GM12878 (cell line): ENCODE data around the gene CFAP410. TPM values are rescaled to one million over a fixed set of nuclear protein-coding genes. Genes with fewer than 3 reads are reported as not detected.

Experiments
- ATAC-seq: fragments of 200-7000 bp; cut with Tn5 transposase; 3 replicates; pipeline ENCODE4 v1.9.1; 2020; ENCODE audit warnings: mild to moderate bottlenecking, moderate library complexity
- BruUV-seq: library from RNA; stranded (reverse); fragments of 400-500 nt; replicated peaks from 2 replicates; lab custom pipeline; 2021; lab: Mats Ljungman, UMichigan
- CTCF ChIA-PET: fragments of 300-600 bp; sonication (Branson Sonifier 250); formaldehyde crosslinking; extraction: SDS; loops from one replicate; lab custom pipeline; 2021; ENCODE audit warnings: inconsistent platforms; lab: Yijun Ruan, JAX
- POLR2A ChIA-PET: fragments of 350-600 bp; formaldehyde crosslinking; extraction: SDS; loops from one replicate; lab custom pipeline; 2021; ENCODE audit warnings: inconsistent platforms; lab: Charles Lee
- RAD21 ChIA-PET: fragments of 300-600 bp; sonication (Branson Sonifier 250); formaldehyde crosslinking; loops from one replicate; lab custom pipeline; 2023; ENCODE audit warnings: antibody characterized with exemption; ENCODE audit not compliant: unreplicated experiment; lab: Charles Lee
- SMC1A ChIA-PET: fragments of 300-600 bp; sonication (Branson Sonifier 250); formaldehyde crosslinking; loops from one replicate; lab custom pipeline; 2023; ENCODE audit not compliant: unreplicated experiment, uncharacterized antibody; lab: Charles Lee
- DNase-seq: peaks from one replicate; pipeline ENCODE4 v3.0.0-alpha.2; 2011; ENCODE audit warnings: low read depth, low spot score
- FAIRE-seq: peaks from 3 replicates; lab custom pipeline; 2011; peaks lifted over from hg19 to GRCh38; lab: Jason Lieb, UNC
- H2AFZ ChIP-seq: 2 replicates; pipeline ENCODE4 v1.6.0; 2011; ENCODE audit warnings: low read depth, low read length, control low read depth; ENCODE audit not compliant: control insufficient read depth
- H3K27ac ChIP-seq: 2 replicates; pipeline ENCODE4 v1.5.1; 2011; ENCODE audit warnings: control low read depth; ENCODE audit not compliant: control insufficient read depth, insufficient read depth
- H3K27me3 ChIP-seq, 2 experiments: replicated peaks in 1 of 2; 2 replicates each; pipeline versions ENCODE4 v1.6.0 to v1.6.1; 2011; ENCODE audit warnings: low read length in 1 of 2; ENCODE audit not compliant: control insufficient read depth in 2 of 2, insufficient read depth in 2 of 2
- H3K36me3 ChIP-seq, 2 experiments: 2 replicates each; pipeline ENCODE4 v1.5.1; 2011; ENCODE audit warnings: low read length in 1 of 2; ENCODE audit not compliant: control insufficient read depth in 2 of 2, insufficient read depth in 2 of 2
- H3K4me1 ChIP-seq: 2 replicates; pipeline ENCODE4 v1.6.1; 2011; ENCODE audit warnings: mild to moderate bottlenecking, low read length, moderate library complexity, mixed read lengths; ENCODE audit not compliant: control insufficient read depth, insufficient read depth
- H3K4me2 ChIP-seq: 2 replicates; pipeline ENCODE4 v1.6.0; 2011; ENCODE audit warnings: control low read depth; ENCODE audit not compliant: control insufficient read depth, insufficient read depth
- H3K4me3 ChIP-seq: fragments of 200-600 bp; sonication (generic); 2 replicates; pipeline ENCODE4 v1.5.1; 2016
- H3K79me2 ChIP-seq: 2 replicates; pipeline ENCODE4 v1.6.0; 2011; ENCODE audit warnings: low read length; ENCODE audit not compliant: control insufficient read depth, insufficient read depth
- H3K9ac ChIP-seq: 2 replicates; pipeline ENCODE4 v1.8.0; 2011; ENCODE audit warnings: low read length, control low read depth, mixed read lengths; ENCODE audit not compliant: control insufficient read depth, insufficient read depth
- H3K9me3 ChIP-seq: replicated peaks from 3 replicates; pipeline ENCODE4 v1.5.1; 2011; ENCODE audit warnings: mild to moderate bottlenecking, low read length; ENCODE audit not compliant: control insufficient read depth, insufficient read depth
- H4K20me1 ChIP-seq: 2 replicates; pipeline ENCODE4 v1.6.0; 2011; ENCODE audit not compliant: control insufficient read depth, insufficient read depth
- EED ChIP-seq: sonication (generic); IDR thresholded peaks from 2 replicates; pipeline ENCODE4 v1.6.1; 2016; ENCODE audit warnings: antibody characterized with exemption, low read depth
- EGR1 ChIP-seq, 2 experiments: IDR thresholded peaks; 1 replicate in 1 of 2; 2 replicates in 1 of 2; pipeline ENCODE4 v1.6.1; 2011 to 2012; ENCODE audit warnings: low read depth in 2 of 2, low read length in 2 of 2, borderline replicate concordance in 1 of 2, mild to moderate bottlenecking in 1 of 2, moderate library complexity in 1 of 2
- ETV6 ChIP-seq, 2 experiments: fragments of 450-650 bp in 1 of 2; IDR thresholded peaks in 1 of 2; conservative IDR thresholded peaks in 1 of 2; 2 replicates each; pipeline ENCODE4 v1.6.1; 2014; ENCODE audit warnings: antibody characterized with exemption in 1 of 2, borderline replicate concordance in 1 of 2, low read depth in 1 of 2, mild to moderate bottlenecking in 1 of 2, moderate library complexity in 1 of 2
- JUND ChIP-seq: IDR thresholded peaks from 2 replicates; pipeline ENCODE4 v1.6.1; 2012; ENCODE audit warnings: low read depth, mild to moderate bottlenecking, low read length, improper control_type of control experiment, moderate library complexity
- NRF1 ChIP-seq: conservative IDR thresholded peaks from 2 replicates; pipeline ENCODE4 v1.6.1; 2011; ENCODE audit warnings: mild to moderate bottlenecking, low read depth, low read length, improper control_type of control experiment
- SIN3A ChIP-seq: IDR thresholded peaks from 2 replicates; pipeline ENCODE4 v1.6.1; 2012; ENCODE audit warnings: low read depth, low read length, improper control_type of control experiment
- SMAD1 ChIP-seq: fragments of 450-650 bp; IDR thresholded peaks from 2 replicates; pipeline ENCODE4 v1.6.1; 2018; ENCODE audit warnings: mild to moderate bottlenecking, low read depth; ENCODE audit not compliant: partially characterized antibody
- WGBS: methylation state at CpG from one replicate; pipeline ENCODE4 v1.1.6; 2016; ENCODE audit warnings: low lambda C conversion rate; ENCODE audit not compliant: insufficient replicate concordance, insufficient coverage; ENCODE audit errors: missing lambda C conversion rate; 5-methylcytosine and 5-hydroxymethylcytosine counted together
- in situ Hi-C: fragments of 300-500 bp; cut with MboI; formaldehyde crosslinking; loops from 9 replicates; pipeline ENCODE4 v1.14.3; 2018; ENCODE audit warnings: mixed read lengths
- intact Hi-C: fragments of 100-400 bp; cut with micrococcal nuclease; formaldehyde crosslinking; loops from one replicate; pipeline ENCODE4 v1.14.2; 2022; ENCODE audit not compliant: unreplicated experiment
- polyA plus RNA-seq, 11 experiments: library from polyadenylated mRNA; depleted of rRNA in 4 of 11; unstranded in 6 of 11; stranded (reverse) in 5 of 11; fragments of >200 nt; fragmentation: Nextera tagmentation in 4 of 11; fragmentation: Illumina TruSeq in 1 of 11; extraction: Ambion mirVana in 4 of 11; extraction: Trizol in 1 of 11; gene quantifications; 1 replicate in 1 of 11; 2 replicates in 10 of 11; pipeline versions ENCODE4 v1.2.1 to v1.2.3, GENCODE V29; 2011 to 2016; ENCODE audit warnings: inconsistent platforms in 2 of 11, missing spikeins in 2 of 11, low read depth in 1 of 11
- total RNA-seq, 4 experiments: library from RNA; depleted of rRNA in 3 of 4; stranded (reverse); fragments of >200 nt in 3 of 4; fragmentation: Illumina TruSeq in 1 of 4; extraction: Trizol in 1 of 4; gene quantifications; 2 replicates each; pipeline versions ENCODE4 v1.2.1 to v1.2.3, GENCODE V29; 2013 to 2021
- TF ChIP-seq, protein P1 (sequence below): IDR thresholded peaks from 2 replicates; pipeline ENCODE4 v1.6.1; 2012; ENCODE audit warnings: low read depth, low read length, improper control_type of control experiment

Gene CFAP410
- total and polyA plus RNA-seq, 10 of the 15 experiments (the other 5 are each of a cell fraction or from before 2014, with no cell fraction given): 0.14 to 24.8 (median 11.3) TPM

DNA sequence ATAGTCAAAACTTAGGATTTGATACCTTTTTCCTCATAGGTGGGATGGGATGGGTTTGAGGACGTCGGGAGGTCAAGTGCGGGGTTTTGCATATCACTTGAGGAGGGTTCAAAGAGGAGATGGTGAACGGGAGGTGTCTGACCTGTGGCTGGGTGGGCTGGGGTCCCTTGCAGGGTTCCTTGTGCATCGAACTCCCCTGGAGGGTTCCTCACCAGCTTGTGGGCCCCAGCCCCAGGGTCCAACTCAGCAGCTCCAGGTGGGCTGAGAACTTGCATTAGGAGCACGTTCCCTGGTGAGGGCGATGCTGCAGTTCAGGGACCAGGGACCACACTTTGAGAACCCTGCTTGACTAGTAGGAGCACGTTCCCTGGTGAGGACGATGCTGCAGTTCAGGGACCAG, 37.4 kb upstream of the CFAP410 start (continued):
- TF ChIP-seq, protein P1, sequence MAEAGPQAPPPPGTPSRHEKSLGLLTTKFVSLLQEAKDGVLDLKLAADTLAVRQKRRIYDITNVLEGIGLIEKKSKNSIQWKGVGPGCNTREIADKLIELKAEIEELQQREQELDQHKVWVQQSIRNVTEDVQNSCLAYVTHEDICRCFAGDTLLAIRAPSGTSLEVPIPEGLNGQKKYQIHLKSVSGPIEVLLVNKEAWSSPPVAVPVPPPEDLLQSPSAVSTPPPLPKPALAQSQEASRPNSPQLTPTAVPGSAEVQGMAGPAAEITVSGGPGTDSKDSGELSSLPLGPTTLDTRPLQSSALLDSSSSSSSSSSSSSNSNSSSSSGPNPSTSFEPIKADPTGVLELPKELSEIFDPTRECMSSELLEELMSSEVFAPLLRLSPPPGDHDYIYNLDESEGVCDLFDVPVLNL: no peak

DNA sequence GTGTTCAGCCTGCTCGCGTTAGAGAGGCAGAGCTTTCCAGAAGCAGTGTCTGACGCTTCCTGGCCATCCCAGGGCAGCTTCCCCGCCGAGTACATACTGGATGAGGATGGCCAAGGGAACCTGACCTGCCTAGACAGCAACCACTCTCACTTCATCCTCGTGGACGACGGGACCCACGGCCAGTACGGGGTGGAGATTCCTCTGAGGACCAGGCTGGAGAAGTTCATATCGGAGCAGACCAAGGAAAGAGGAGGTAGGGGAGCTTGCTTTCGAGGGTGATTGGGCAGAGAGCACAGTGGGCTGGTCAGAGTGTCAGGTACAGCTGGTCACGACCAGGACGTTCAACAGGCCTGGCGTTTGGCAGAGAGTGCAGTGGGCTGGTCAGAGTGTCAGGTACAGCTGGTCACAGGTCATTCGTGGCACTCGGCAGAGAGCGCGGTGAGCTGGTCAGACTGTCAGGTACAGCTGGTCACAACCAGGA, 36.6 kb upstream of the CFAP410 start:
- Histone ChIP-seq H3K9ac (no peak overlapping the region), H3K4me2 (no peak overlapping the region), H3K27ac (no peak overlapping the region), H4K20me1 (no peaks in the 10 kb centered on the region), H2AFZ (no peak overlapping the region), H3K36me3 (no peaks in the 10 kb centered on the region; a peak in 1 of 4 replicates), H3K4me1 (peaks cover 3% of the 10 kb centered on the region; the same call in 1 of the 2 replicates), H3K9me3 (no peaks in the 10 kb centered on the region; the same call in 2 of the 3 replicates), H3K4me3 (no peak overlapping the region), H3K27me3 (no peaks in the 10 kb centered on the region), H3K79me2 (no peaks in the 10 kb centered on the region)
- 81% methylated on average over 19 of the region's 19 CpGs for WGBS
- CTCF ChIA-PET: no interaction called here
- DNase-seq (no peak), ATAC-seq (no peak), FAIRE-seq (no peak)
- RAD21 ChIA-PET: no interaction called here
- SMC1A ChIA-PET: no interaction called here
- in situ Hi-C loops (loop anchor here (5.0 kb wide), 1 partner anchor 76 kb away; no protein-coding TSS in a partner anchor), intact Hi-C loops (no loop called here)
- no TSS peak for BruUV-seq
- no peak for TF ChIP-seq ETV6 (conservative IDR thresholded peaks at IDR 0.05 in 1 of 2, IDR thresholded peaks at IDR 0.05 in 1 of 2; ENCODE audit: borderline replicate concordance in 1 of 2, low read depth in 1 of 2)
- no peak for TF ChIP-seq EGR1 (IDR thresholded peaks at IDR 0.05; ENCODE audit: borderline replicate concordance in 1 of 2, low read depth in 2 of 2, low read length in 2 of 2)
- TF ChIP-seq NRF1: no peak
- TF ChIP-seq SIN3A: no peak
- TF ChIP-seq JUND: no peak
- no peak for TF ChIP-seq EED
- TF ChIP-seq SMAD1: no peak
- POLR2A ChIA-PET: no interaction called here
